ENCODE results near the gene ZSWIM5.
"Not testable (repeated sequence)": the region's sequence is repeated elsewhere in the genome, so short reads cannot be mapped to it uniquely, and the experiment has no call there.

ZSWIM5 gene

DNA sequence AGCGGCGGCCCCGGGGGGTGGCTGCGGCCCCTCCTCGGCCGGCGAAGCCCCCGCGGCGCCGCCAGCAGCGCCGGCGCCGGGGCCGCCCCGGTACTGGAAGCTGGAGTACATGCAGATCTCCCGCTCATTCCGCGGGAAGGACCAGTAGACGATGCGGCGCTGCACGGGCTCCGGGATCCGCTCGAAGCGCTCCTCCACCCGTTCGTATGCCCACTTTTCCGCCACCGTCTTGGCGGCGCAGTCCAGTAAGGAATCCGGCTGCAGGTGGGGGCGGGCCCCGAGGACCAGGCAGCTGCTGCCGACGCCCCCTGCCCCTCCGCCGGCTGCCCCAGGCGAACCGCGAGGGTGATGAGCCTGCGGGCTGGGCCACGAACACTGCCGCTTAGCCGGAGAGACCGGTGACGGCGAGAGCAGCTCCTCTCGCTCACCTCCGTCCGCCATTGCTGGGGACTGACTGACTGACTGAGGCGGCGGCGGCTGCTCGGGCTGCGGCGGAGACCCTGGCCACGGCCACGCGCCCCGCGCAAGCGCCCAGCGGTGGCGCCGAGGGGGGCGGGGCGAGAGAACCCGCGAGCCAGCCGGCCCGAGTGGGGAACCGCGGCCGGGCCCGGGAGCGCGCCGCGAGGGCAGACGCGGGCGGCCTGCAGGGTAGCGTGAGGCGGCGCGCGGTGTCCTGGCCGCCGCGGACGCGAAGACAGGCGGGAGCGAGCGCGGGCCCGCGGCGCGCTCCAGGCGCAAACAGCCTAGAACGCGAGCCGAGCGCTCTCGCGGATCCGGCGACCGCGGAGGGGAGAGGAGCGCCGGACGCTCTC, at the start of gene ZSWIM5:
Gene ZSWIM5 (minus strand): TSS at position 696 of the 812 bp plus-strand sequence. CDS start 255 bp downstream, at position 441.
- DNase-seq (ENCODE audit: low read depth, low spot score): peak; percentile 16

DNA sequence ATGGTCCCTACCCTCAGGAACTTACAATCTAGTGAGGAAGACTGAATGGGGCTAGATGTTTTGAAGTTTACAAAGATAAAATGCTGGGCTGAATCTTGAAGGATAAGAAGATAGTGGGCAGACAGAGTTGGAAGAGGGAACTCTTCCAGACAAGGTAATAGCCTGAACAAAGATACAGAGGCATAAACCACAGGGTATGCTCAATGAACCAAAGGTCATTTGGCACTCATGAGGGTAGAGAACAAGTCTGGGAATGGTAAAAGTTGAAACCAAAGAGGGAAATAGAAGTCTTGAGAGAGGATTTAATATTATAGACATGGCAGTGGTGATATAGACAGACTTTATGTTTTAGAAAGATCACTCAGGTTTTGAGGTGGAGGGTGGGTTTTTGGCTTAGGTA, 48.1 kb upstream of the ZSWIM5 start:
- DNase-seq (ENCODE audit: low read depth, low spot score): no peak

DNA sequence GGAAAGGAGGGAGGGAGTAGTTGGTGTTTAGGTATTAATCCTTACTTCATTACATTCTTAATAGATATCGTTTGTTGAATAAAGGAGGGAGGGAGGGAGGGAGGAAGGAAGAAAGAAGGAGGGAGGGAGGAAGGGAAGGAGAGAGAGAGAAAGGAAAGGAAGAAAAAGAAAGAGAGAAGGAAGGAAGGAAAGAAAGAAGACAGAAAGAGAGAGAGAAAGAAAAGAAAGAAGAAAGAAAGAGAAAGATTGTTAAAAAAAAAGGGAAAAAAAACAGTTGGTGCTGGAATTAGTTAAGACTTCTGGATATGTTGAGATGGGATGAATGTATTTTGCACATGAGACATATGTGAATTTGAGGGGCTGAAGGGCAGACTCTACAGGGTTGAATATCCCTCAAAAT, 44.1 kb upstream of the ZSWIM5 start:
- no peak for DNase-seq (ENCODE audit: low read depth, low spot score)

DNA sequence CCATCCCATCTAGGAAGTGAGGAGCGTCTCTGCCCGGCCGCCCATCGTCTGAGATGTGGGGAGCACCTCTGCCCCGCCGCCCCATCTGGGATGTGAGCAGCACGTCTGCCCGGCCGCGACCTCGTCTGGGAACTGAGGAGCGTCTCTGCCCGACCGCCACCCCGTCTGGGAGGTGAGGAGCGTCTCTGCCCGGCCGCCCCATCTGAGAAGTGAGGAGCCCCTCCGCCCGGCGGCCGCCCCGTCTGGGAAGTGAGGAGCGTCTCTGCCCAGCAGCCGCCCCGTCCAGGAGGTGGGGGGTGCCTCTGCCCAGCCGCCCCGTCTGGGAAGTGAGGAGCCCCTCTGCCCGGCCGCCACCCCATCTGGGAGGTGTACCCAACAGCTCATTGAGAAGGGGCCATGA, 41.6 kb upstream of the ZSWIM5 start:
- DNase-seq (ENCODE audit: low read depth, low spot score): not testable (repeated sequence)

DNA sequence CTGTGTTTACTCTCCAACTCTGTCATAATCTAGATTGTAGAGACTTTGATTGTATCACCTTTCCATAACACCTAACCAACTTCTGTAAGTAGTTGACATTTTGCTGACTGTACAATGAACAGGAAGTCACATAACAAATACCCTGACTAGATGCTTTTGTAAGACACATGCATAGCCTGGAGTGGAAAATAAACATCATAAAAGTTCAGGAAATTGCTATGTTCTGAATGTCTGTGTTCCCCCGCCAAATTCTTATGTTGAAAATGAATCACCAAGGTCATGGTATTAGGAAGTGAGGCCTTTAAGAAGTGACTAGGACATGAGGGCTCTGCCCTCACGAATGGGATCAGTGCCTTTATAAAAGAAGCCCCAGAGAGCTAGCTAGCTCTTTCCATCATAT, 40.4 kb upstream of the ZSWIM5 start:
- no peak for DNase-seq (ENCODE audit: low read depth, low spot score)

DNA sequence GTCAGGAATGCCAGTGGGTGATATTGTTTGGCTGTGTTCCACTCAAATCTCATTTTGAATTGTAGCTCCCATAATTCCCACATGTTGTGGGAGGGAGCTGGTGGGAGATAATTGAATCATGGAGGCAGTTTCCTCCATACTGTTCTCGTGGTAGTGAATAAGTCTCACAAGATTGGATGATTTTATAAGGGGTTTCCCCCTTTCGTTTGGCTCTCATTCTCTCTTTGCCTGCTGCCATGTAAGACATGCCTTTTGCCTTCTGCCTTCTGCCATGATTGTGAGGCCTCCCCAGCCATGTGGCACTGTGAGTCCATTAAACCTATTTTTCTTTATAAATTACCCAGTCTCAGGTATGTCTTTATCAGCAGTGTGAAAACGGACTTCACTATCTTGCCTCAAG, 40.0 kb upstream of the ZSWIM5 start:
- not testable (repeated sequence) for DNase-seq (ENCODE audit: low read depth, low spot score)

DNA sequence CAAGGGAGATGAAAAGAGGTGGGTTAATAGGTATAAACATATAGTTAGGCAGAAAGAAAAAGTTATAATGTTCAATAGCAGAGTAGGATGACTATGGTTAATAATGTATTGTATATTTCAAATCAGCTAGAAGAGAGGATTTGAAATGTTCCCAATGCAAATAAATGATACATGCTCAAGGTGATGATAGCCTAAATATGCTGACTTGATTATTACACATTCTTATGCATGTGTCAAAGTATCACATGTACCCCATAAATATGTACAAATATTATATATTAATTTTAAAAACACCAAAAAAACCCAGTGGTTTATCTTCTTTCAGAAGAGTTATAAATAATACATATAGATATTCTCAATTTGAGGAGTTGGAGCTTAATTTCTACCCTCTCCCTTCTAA, 38.3 kb upstream of the ZSWIM5 start:
- DNase-seq (ENCODE audit: low read depth, low spot score): no peak

DNA sequence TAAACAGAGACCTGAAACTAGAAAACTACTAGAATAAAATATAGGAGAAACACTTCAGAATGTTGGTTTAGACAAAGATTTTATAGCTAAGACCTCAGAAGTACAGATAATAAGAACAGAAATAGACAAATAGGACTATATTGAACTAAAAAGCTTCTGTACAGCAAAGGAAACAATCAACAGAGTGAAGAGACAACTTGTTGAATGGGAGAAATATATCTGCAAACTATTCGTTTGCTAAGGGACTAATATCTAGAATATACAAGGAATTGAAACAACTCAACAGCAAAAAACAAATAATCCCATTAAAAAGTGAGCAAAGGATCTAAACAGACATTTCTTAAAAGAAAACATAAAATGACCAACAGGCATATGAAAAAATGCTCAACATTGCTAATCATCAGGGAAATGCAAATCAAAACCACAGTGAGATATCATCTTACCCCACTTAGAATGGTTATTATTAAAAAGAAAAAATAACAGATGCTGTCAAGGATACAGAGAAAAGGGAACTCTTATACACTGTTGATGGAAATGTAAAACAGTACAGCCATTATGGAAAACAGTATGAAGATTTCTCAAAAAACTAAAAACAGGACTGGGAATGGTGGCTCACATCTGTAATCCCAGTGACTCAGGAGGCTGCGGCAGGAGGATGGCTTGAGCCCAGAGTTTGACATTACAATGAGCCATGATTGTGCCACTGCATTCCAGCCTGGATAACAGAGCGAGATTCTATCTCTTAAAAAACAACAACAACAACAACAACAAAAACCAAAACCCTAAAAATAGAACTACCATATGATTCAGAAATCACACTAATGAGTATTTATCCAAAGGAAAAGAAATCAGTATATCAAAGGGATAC, 37.3 kb upstream of the ZSWIM5 start:
- no peak for DNase-seq (ENCODE audit: low read depth, low spot score)

DNA sequence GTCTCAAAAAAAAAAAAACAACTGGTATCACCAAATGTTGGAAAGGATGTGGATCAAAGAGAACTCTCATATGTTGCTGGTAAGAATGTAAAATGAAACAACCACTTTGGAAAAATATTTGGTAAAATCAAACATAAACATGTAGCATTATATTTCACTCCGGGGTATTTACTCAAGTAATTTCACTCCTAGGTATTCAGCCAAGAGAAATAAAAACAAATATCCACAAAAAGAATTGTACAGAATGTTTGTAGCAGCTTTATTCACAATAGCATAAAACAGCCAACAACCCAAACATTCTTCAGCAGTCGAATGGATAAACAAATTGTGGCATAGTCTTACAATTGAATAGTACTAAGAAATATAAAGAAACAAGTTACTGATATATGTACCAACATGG, 32.4 kb upstream of the ZSWIM5 start:
- DNase-seq (ENCODE audit: low read depth, low spot score): no peak

DNA sequence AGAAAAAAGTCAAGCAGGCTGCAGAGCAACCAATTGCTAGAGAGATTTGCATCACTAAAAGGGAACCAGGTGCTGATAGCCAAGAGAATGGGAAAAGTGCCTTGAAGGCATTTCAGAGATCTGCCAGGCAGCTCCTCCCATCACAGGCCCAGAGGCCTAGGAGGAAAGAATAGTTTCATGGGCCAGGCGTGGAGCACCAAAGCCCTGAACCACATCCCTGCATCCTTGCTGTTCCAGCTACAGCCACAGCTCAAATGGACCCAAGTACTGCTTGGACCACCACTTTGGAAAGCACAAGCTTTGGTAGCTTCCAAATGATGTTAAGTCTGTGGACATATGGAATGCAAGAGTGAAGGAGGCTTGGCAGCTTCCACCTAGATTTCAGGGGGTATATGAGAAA, 29.7 kb upstream of the ZSWIM5 start:
- DNase-seq (ENCODE audit: low read depth, low spot score): no peak

DNA sequence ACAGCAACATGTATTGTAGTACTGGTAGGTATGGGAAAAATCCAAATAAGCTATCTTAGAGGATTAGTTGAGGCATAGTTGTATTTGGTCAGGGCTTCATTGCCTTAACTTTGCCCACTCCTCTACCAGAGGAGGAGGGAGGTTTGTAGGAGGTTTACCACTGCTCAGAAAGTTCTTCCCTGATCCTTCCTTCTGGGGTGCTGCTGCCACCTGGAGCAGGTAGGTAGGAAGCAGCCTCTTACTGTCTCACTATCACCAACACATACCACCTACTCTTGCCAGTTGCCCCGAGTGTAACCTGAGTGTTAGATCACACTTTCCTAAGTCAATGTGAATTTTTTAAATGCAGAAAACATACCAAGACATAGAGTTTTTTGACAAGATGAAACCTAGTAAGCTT, 24.1 kb upstream of the ZSWIM5 start:
- no peak for DNase-seq (ENCODE audit: low read depth, low spot score)

DNA sequence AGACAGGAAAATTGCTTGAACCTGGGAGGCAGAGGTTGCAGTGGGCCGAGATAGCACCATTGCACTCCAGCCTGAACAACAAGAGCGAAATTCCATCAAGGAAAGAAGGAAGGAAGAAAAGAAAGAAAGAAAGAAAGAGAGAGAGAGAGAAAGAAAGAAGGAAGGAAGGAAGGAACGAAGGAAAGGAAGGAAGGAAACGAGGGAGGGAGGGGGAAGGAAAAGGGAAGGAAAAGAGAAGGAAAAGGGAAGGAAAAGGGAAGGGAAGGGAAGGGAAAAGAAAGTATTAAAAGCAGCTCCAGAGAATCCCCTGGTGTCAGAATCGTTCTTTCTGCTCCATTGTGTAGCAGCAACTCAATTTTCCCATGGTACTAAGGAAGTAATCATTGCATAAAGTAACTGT, 19.2 kb upstream of the ZSWIM5 start:
- no peak for DNase-seq (ENCODE audit: low read depth, low spot score)

DNA sequence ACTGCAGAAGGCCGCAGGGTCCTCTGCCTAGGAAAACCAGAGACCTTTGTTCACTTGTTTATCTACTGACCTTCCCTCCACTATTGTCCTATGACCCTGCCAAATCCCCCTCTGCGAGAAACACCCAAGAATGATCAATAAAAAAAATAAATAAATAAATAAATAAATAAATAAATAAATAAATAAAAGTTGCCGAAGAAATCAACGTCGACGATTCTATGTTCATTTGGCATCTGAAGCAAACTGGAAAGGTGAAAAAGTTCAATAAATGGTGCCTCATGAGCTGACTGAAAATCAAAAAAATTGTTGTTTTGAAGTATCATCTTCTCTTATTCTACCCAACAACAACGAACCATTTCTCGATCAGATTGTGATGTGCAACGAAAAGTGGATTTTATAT, 17.3 kb upstream of the ZSWIM5 start:
- not testable (repeated sequence) for DNase-seq (ENCODE audit: low read depth, low spot score)

DNA sequence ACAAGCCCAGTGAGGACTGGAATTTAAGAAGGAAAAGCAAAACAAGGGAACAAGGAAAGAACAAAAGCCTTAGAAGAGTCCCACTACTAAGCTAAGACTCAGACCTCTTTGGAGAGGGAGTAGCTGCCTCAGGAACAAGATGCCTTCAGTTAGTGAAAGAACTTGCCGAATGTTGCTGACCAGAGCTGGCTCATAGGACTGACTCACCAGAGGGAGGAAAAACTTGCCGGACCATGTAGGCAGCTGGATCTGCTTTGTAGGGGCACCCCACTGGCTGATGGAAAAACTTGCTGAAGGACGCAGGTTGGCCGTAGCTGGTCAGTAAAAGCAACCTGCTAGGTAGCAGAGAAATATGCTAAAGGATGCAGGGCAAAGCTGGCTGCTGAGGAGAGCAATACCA, 15.3 kb upstream of the ZSWIM5 start:
- no peak for DNase-seq (ENCODE audit: low read depth, low spot score)

DNA sequence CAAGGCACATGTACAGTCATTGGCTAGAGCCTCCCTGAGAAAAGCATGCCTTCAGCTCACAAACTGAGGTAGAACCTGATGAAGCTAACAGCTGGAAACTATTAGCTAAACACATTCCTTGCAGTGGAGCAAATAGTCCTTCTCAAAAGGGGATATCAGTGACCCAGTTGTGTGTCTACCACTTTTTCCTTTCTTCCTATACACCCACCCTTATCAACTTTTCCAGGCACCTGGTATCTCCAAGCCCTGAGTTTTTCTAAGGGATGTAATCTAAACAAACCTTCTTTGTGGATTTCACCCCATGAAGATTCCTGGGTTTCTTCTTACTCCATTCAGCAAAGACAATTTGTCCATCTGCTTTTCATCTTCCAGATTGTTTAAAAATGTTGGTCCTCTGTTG, 10.5 kb upstream of the ZSWIM5 start:
- no peak for DNase-seq (ENCODE audit: low read depth, low spot score)

DNA sequence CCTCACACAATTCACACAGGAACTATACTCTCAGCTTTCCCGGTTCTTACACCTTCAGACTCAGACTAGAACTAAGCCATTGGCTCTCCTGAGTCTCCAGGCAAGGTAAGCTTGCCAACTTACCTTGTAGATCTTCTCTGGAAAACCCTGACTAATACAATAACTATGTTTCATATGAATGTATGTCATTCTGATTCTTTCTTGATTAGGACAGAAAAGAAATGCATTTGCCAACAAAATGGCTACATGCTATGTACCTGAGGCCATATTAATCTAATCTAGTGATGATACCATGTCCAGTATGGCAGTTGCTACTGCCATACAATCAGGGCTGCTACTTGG, 9.8 kb upstream of the ZSWIM5 start:
- DNase-seq (ENCODE audit: low read depth, low spot score): no peak

DNA sequence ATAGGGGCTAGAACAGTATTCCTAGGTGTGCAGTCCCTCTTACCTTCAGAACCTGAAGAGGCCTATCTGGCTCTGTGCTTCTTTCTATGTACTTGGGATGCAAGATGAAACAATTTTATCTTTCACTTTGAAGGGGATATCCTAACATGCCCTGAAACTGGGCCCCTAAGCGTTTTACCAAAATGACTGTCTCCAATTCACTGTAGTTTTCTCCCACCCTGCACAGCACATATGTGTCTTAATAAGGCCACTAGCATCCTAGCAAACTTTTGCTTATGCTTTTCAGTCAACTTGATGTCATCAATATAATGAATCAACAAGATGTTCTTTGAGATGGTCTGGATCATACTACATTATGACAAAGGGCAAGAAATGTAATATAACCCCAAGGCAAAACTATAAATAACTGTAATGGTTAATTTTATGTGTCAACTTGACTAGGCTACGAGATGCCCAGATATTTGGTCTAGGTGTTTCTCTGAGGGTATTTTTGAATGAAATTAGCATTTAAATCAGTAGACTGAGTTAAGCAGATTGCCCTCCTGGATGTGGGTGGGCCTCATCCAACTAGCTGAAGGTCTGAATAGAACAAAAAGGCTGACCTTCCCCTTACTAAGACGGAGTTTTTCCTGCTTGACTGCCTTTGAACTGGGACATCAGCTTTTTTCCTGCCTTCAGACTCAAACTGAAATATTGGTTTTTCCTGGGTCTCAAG, 9.2 kb upstream of the ZSWIM5 start:
- DNase-seq (ENCODE audit: low read depth, low spot score): no peak

DNA sequence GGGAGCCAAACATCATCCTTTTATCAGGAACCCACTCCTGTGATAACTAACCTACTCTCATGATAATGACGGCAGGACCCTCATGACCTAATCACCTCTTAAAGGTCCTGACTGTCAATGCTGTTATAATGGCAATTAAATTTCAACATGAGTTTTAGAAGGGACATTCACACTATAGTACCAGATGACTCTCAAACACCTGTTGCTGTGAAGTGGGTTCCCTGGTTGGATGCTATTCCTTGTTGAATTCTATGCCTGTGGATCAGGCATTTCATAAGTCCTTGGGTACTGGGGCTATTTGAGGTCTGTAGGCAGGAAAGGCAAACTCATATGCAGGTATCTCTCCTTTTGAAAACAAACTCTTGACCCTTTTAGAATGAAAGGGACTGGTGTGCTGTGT, 7.5 kb upstream of the ZSWIM5 start:
- no peak for DNase-seq (ENCODE audit: low read depth, low spot score)

DNA sequence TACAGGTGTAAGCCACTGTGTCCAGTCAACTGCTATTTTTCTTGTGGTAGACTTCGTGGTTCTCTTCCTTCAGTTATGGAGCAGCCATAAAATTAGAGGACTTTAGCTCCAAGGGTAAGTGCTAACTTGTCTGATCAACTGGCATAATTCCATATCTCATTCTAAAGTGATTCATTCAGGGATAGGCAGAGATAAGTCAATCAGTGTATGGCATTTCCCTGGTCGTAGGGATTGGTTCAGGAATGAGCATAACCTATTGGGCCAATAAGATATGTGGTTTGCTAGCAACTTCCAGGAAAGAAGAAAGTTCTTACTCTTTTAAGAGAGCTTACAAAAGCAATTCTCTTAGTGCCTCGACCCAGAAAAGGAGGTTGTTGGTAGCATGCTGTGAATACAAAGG, 4.7 kb upstream of the ZSWIM5 start:
- DNase-seq (ENCODE audit: low read depth, low spot score): no peak

DNA sequence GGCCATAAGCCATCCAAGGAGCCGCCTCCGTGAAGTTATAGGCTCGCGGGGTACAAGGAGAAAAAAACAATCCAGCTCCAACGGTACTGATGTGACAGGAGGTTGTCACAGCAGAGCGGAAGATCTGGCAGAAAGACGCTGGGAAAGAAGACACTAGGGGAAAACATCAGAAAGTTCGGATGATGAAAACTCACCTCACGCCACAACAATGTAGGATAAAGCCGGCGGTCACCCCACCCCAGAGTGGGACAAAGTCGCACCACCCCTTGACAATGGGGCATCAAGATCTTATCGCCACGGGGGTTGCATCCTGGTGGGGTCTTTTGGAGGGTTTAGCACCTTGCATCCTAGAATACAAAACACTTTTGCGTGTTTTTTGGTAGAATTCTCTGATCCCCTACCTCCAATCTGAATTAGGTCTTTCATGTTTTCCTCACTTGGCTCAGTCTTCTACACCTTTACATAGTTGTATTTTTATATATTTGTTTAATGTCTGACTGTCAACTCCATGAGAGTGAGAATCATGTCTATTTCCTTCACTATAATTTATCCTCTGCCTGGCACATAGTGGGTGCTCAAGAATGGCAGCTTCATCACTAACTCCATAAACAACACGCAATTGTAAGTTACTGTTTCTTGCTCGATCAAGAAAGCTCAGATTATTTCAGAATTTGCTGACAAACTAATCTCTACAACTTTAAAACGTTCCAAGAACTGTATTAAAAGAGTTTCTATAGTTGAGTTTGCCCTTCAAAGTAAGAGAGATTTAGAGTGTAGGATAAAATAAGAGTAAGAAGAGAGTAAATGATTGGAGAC, 611 bp upstream of the ZSWIM5 start:
- DNase-seq (ENCODE audit: low read depth, low spot score): no peak
